Stimulated activated CD4-positive, alpha-beta T cell treated with anti-CD3 and anti-CD28 coated beads, Interleukin-4, amount 100 ng/mL, for 1 hour (primary cell): ENCODE data around the gene TNFSF12.
A peak's percentile ranks its signal among the peaks of the same experiment; 100 is the strongest.

Experiments used
- DNase-seq: peaks from one replicate; pipeline ENCODE4 v3.0.0-alpha.2; 2020

Gene TNFSF12

DNA sequence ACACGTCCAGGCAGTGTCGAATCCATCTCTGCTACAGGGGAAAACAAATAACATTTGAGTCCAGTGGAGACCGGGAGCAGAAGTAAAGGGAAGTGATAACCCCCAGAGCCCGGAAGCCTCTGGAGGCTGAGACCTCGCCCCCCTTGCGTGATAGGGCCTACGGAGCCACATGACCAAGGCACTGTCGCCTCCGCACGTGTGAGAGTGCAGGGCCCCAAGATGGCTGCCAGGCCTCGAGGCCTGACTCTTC, 23.4 kb downstream of the TNFSF12 start:
- DNase-seq, result no peak

GRCh38 chr17:7572588-7573323, 23.9 kb downstream of the TNFSF12 start:
- DNase-seq, result peak; percentile 99

DNA sequence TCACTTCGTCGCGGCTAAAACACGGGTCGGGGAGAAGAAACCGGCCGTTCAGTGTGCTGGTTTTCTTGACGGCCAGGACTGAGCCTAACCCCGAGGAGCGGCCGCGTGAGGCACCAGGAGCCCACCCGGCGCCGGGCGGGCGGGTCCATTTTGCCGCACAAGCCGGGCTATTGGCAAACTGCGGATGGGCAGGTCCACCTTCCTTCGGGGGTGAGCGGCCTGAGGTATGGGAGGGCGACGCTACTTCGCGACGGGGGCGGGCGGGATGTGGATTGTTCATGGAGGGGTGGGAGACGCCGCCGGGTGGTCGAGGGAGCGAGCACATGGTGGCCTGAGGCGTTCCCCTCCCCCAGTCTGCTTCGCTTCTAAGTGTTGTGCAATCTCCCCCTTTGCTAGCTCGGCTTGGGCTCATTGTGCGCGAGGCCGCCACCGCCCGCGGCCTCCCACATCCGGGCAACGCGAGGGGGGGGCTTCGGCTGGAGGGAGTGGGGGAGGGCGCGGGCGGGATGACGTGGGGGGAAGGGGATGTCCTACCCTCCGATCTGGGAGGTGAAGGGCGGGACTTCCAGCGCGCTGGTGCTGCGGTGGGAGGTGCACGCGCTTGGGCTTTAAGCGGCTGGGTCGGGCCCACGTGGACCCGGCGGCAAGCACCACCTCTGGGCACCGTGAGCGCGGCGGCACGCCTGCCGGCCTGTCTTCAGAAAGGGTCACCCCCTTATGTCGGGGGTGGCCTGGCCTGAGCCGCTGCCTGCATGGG, 24.6 kb downstream of the TNFSF12 start:
- peak; percentile 91 for DNase-seq

GRCh38 chr17:7574176-7574953, 25.5 kb downstream of the TNFSF12 start:
- no peak for DNase-seq

DNA sequence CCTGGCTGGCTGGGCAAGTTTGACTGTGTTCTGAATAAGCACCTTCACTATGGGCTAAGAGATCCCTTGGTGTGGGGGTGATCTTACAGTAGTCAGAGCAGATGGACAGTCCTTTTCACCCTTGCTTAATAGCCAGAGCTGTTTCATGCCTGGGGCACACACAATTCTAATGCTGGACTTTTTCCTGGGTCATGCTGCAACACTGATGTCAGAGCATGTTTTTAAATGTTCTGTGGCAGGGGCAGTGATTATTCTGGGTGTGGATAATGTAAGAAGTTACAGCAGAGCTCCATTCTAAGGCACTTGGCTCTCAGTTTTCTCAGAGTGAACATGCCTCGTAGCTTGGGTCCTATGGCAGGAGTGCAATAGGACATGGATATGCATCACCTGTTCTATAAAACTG, 26.6 kb downstream of the TNFSF12 start:
- no peak for DNase-seq

GRCh38 chr17:7575959-7576358, 27.1 kb downstream of the TNFSF12 start:
- DNase-seq, result no peak

DNA sequence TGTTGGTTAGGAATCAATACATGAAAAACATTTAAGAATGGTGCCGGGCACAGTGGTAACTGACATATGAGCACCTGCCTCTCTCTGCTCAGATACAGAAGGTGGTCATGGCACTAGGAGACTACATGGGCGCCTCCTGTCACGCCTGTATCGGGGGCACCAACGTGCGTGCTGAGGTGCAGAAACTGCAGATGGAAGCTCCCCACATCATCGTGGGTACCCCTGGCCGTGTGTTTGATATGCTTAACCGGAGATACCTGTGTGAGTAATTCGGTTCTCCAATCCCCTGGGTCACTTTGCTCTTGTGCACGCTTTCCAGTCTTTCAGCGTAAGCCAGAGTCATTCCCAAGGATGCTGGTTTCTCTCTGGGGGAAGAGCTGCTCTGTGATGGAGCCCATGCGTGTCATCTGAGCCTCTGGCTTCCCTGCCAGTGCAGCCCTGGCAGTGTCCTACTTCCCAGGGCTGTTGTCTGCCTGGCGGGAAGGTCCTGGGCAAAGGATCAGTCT, 27.6 kb downstream of the TNFSF12 start:
- no peak for DNase-seq

GRCh38 chr17:7577327-7578199, 28.7 kb downstream of the TNFSF12 start:
- no peak for DNase-seq

DNA sequence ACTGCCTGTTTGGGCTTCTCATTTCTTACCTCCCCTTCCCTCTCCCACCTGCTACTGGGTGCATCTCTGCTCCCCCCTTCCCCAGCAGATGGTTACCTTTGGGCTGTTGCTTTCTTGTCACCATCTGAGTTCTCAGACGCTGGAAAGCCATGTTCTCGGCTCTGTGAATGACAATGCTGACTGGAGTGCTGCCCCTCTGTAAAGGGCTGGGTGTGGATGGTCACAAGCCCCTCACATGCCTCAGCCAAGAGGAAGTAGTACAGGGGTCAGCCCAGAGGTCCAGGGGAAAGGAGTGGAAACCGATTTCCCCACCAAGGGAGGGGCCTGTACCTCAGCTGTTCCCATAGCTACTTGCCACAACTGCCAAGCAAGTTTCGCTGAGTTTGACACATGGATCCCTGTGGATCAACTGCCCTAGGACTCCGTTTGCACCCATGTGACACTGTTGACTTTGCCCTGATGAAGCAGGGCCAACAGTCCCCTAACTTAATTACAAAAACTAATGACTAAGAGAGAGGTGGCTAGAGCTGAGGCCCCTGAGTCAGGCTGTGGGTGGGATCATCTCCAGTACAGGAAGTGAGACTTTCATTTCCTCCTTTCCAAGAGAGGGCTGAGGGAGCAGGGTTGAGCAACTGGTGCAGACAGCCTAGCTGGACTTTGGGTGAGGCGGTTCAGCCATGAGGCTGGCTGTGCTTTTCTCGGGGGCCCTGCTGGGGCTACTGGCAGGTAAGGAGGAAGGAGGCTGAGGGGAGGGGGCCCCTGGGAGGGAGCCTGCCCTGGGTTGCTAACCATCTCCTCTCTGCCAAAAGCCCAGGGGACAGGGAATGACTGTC, 30.4 kb downstream of the TNFSF12 start, which contains the start of gene CD68:
TSS of gene CD68 (plus strand) at position 638 of the 833 bp plus-strand sequence. CDS start at position 678, 40 bp downstream.
- peak; percentile 70 for DNase-seq

- DNase-seq, result peak; percentile 44
Measured at GRCh38 chr17:7579834-7580603, 31.2 kb downstream of the TNFSF12 start.

DNA sequence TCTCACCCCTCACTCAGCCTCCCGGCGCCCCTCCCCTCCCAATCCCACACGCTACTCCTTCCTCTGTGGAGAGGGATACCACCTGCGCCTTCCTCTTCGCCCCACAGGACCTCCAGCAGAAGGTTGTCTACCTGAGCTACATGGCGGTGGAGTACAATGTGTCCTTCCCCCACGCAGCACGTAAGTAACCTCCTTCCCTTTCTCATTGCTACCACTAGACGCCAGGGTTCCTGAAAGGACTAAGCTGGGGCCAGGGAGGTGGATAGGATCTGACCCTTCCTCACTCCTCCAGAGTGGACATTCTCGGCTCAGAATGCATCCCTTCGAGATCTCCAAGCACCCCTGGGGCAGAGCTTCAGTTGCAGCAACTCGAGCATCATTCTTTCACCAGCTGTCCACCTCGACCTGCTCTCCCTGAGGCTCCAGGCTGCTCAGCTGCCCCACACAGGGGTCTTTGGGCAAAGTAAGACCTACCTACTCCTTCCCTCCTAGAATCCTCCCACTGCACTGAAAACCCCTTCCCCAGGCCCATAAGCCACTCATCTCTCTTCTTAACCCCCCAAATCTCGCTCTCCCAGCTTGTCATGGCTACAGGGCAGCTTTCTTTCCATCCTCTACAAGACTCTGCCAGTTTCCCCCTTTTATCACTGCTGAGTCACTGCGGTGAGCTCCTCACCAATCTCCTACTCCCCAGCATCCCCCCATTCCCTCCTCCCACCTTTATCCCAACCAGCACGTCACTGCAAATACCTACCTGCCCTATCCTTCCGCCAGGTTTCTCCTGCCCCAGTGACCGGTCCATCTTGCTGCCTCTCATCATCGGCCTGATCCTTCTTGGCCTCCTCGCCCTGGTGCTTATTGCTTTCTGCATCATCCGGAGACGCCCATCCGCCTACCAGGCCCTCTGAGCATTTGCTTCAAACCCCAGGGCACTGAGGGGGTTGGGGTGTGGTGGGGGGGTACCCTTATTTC, 32.0 kb downstream of the TNFSF12 start:
- DNase-seq, result no peak

- DNase-seq, result no peak
Measured at GRCh38 chr17:7582396-7583252, 33.8 kb downstream of the TNFSF12 start.

- peak; percentile 94 for DNase-seq
Measured at GRCh38 chr17:7583253-7584109, 34.6 kb downstream of the TNFSF12 start, which contains the start of gene MPDU1. Gene MPDU1 (plus strand): TSS chr17:7583852. CDS start chr17:7583863, 11 bp downstream.

DNA sequence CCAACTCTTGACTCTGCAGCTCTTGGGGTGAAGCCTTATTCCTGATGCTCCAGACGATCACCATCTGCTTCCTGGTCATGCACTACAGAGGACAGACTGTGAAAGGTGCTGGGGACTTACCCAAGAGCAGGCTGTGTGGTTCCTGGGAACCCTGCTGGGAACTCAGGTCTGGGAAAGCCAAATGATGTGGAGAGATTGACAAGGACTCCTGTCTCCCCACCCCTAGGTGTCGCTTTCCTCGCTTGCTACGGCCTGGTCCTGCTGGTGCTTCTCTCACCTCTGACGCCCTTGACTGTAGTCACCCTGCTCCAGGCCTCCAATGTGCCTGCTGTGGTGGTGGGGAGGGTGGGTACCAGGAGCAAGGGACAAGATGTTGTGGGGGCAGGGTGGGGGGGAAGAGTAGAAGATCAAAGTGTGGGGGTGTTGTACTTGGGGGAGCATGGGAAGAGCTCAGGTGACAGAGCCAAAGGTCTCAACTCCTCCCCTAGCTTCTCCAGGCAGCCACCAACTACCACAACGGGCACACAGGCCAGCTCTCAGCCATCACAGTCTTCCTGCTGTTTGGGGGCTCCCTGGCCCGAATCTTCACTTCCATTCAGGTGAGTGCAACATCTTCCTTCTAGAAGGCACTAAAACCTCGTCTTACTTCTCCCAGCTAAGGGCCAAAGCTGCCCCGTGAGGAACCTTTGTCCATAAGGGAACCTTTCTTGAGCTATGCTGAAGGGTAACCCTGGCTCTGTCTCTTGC, 38.0 kb downstream of the TNFSF12 start:
- DNase-seq, result no peak

GRCh38 chr17:7587420-7588151, 38.7 kb downstream of the TNFSF12 start:
- DNase-seq, result no peak
